ENCODE data around the gene ZNF106. TPM values are rescaled to one million over a fixed set of nuclear protein-coding genes. Genes with fewer than 3 reads are reported as not detected.

The ZNF106 gene
- polyA plus RNA-seq, 3 donors = 29.0 to 121 (median 69.2) TPM

DNA sequence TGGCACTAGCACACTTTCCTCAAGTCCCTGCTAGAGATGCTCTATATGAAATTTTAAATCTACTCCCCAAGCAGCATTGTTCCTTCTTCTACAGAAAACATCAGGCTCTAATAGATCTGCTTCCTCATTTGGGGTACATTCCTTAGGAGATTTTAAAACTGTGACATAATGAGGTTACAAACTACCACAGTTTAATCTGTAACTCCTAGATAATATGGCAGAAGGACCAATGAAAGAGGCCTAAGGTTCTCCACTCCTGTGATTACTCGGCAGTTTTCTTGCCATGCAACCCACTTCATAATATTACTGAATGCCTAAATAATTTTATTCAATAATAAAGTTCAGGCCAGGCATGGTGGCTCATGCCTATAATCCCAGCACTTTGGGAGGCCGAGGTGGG lies 16.1 kb downstream of the ZNF106 start:
- Mint-ChIP-seq H3K36me3 (peaks cover 27 to 43% of the 10 kb centered on the region in 2 donors), H3K27ac (peak overlapping the region in 5 of 7 donors; percentile 69 to 82 (median 75)), H3K27me3 (ENCODE audit: low read depth in 3 of 3) (no peaks in the 10 kb centered on the region), H3K4me1 (peaks cover 18% of the 10 kb centered on the region), H3K9me3 (no peaks in the 10 kb centered on the region), H3K4me3 (no peak overlapping the region)
- H3K27ac ChIP-seq (ENCODE audit: low read depth in 1 of 2, low read length in 2 of 2) = peak overlapping the region in 1 of 2 donors; percentile 71
- peak in 2 of 3 donors; percentile 16 to 23 for DNase-seq
- H3K4me1 ChIP-seq (ENCODE audit: control insufficient read depth in 1 of 2, insufficient read depth in 2 of 2, low read length in 2 of 2) = peaks cover 8 to 10% of the 10 kb centered on the region in 2 donors
- H4K20me1 ChIP-seq (ENCODE audit: insufficient read depth, low read length) = peaks cover 100% of the 10 kb centered on the region
- no peak overlapping the region for H3K4me3 ChIP-seq (replicated peaks in 1 of 3; ENCODE audit: low read depth in 2 of 3, low read length in 3 of 3)
- no peak overlapping the region for H2AFZ ChIP-seq (ENCODE audit: insufficient read depth, low read depth, low read length, poor library complexity, severe bottlenecking)
- H3K9ac ChIP-seq (ENCODE audit: insufficient read depth, low read length, poor library complexity, severe bottlenecking) = no peak overlapping the region
- H3K79me2 ChIP-seq (ENCODE audit: insufficient read depth, low read length) = peaks cover 100% of the 10 kb centered on the region
- whole genome bisulfite sequencing (ENCODE audit: insufficient coverage) = no CpG with 5 or more reads among the region's 2 CpGs
- intact Hi-C loops (cut with micrococcal nuclease) = loop anchor here in 1 of 2 donors (10.0 kb wide), 1 partner anchor 200 kb away; the partner anchor contains the start of genes GANC and TMEM87A
- H3K27me3 ChIP-seq (ENCODE audit: control insufficient read depth in 2 of 2, insufficient read depth in 2 of 2, low read length in 2 of 2) = no peaks in the 10 kb centered on the region
- peaks cover 16 to 41% of the 10 kb centered on the region in 2 donors for H3K36me3 ChIP-seq (replicated peaks in 1 of 2; ENCODE audit: control insufficient read depth in 1 of 2, insufficient read depth in 2 of 2, low read length in 2 of 2)
- H3K9me3 ChIP-seq (replicated peaks in 1 of 2; ENCODE audit: control insufficient read depth in 1 of 2, insufficient read depth in 1 of 2, low read length in 2 of 2) = no peaks in the 10 kb centered on the region
- H3K4me2 ChIP-seq (replicated peaks; ENCODE audit: extremely low read depth, low read length, poor library complexity, severe bottlenecking) = no peak overlapping the region
- TF ChIP-seq CTCF (IDR thresholded peaks at IDR 0.05) = no peak

DNA sequence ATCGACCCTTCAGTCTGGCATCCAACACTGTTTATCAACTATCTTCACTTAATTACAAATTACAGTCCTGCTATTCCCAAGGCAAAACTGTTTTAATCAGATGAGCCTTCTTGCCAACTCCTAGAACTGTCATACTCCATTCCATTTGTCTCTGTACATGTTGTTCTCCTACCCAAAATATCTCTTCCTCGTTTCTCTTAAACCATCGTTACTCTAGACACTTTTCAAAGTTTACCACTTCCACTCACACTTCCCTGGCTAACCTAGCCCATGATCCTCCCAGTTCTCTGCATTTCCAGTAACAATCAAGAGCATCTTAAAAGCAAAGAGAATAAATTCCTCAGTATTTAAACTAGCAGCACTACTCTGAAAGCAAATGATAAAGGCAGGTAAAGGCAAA lies 19.9 kb downstream of the ZNF106 start:
- no peak overlapping the region for H3K9ac ChIP-seq (ENCODE audit: insufficient read depth, low read length, poor library complexity, severe bottlenecking)
- peaks cover 100% of the 10 kb centered on the region for H3K79me2 ChIP-seq (ENCODE audit: insufficient read depth, low read length)
- H3K9me3 ChIP-seq (replicated peaks in 1 of 2; ENCODE audit: control insufficient read depth in 1 of 2, insufficient read depth in 1 of 2, low read length in 2 of 2) = no peaks in the 10 kb centered on the region

More for the DNA sequence above, 19.9 kb downstream of the ZNF106 start:
- Histone ChIP-seq H3K4me1 (ENCODE audit: control insufficient read depth in 1 of 2, insufficient read depth in 2 of 2, low read length in 2 of 2) (peaks cover 5 to 10% of the 10 kb centered on the region in 2 donors), H2AFZ (ENCODE audit: insufficient read depth, low read depth, low read length, poor library complexity, severe bottlenecking) (no peak overlapping the region), H3K4me2 (replicated peaks; ENCODE audit: extremely low read depth, low read length, poor library complexity, severe bottlenecking) (no peak overlapping the region), H3K36me3 (replicated peaks in 1 of 2; ENCODE audit: control insufficient read depth in 1 of 2, insufficient read depth in 2 of 2, low read length in 2 of 2) (peaks cover 34 to 79% of the 10 kb centered on the region in 2 donors), H3K27me3 (ENCODE audit: control insufficient read depth in 2 of 2, insufficient read depth in 2 of 2, low read length in 2 of 2) (no peaks in the 10 kb centered on the region), H3K27ac (ENCODE audit: low read depth in 1 of 2, low read length in 2 of 2) (peak overlapping the region in 1 of 2 donors; percentile 5), H4K20me1 (ENCODE audit: insufficient read depth, low read length) (peaks cover 100% of the 10 kb centered on the region), H3K4me3 (replicated peaks in 1 of 3; ENCODE audit: low read depth in 2 of 3, low read length in 3 of 3) (no peak overlapping the region)
- WGBS (ENCODE audit: insufficient coverage) = 38% methylated on average over 3 of the region's 3 CpGs
- Mint-ChIP-seq H3K36me3 (peaks cover 42 to 62% of the 10 kb centered on the region in 2 donors), H3K27ac (peak overlapping the region in 4 of 7 donors; percentile 3 to 78 (median 56)), H3K4me1 (peaks cover 16% of the 10 kb centered on the region), H3K27me3 (ENCODE audit: low read depth in 3 of 3) (no peaks in the 10 kb centered on the region), H3K4me3 (no peak overlapping the region), H3K9me3 (no peaks in the 10 kb centered on the region)
- DNase-seq = no peak
- intact Hi-C loops (cut with micrococcal nuclease) = loop anchor here in 1 of 2 donors (10.0 kb wide), 1 partner anchor 196 kb away; the partner anchor contains the start of genes GANC and TMEM87A
- no peak for TF ChIP-seq CTCF (IDR thresholded peaks at IDR 0.05)

Measured in CD14-positive monocyte (primary cell).